Tibial nerve (tissue), 4 donors: Measurements from ENCODE around the gene TSPO.

ENCODE experiments used
- EP300 ChIP-seq, 2 donors: sonication (generic); formaldehyde crosslinking; IDR thresholded peaks; one replicate each; pipeline ENCODE4 v1.6.1; 2017; ENCODE audit warnings: antibody characterized with exemption in 2 of 2, mild to moderate bottlenecking in 1 of 2
- POLR2A ChIP-seq, 2 donors: fragments of 450-650 bp; IDR thresholded peaks; one replicate each; pipeline ENCODE4 v1.6.1; 2017; ENCODE audit warnings: antibody characterized with exemption in 2 of 2, mild to moderate bottlenecking in 2 of 2, moderate library complexity in 2 of 2
- TF ChIP-seq, protein P1 (sequence below), 5 experiments: fragments of 200-600 bp in 3 of 5; fragments of 450-650 bp in 2 of 5; sonication (generic) in 3 of 5; IDR thresholded peaks; one replicate each; pipeline ENCODE4 v1.5.1; 2016 to 2019; ENCODE audit warnings: antibody characterized with exemption in 5 of 5, mild to moderate bottlenecking in 3 of 5, moderate library complexity in 2 of 5

- TF ChIP-seq EP300 (IDR thresholded peaks at IDR 0.05) (no peak), POLR2A (IDR thresholded peaks at IDR 0.05) (no peak)
- TF ChIP-seq, protein P1, sequence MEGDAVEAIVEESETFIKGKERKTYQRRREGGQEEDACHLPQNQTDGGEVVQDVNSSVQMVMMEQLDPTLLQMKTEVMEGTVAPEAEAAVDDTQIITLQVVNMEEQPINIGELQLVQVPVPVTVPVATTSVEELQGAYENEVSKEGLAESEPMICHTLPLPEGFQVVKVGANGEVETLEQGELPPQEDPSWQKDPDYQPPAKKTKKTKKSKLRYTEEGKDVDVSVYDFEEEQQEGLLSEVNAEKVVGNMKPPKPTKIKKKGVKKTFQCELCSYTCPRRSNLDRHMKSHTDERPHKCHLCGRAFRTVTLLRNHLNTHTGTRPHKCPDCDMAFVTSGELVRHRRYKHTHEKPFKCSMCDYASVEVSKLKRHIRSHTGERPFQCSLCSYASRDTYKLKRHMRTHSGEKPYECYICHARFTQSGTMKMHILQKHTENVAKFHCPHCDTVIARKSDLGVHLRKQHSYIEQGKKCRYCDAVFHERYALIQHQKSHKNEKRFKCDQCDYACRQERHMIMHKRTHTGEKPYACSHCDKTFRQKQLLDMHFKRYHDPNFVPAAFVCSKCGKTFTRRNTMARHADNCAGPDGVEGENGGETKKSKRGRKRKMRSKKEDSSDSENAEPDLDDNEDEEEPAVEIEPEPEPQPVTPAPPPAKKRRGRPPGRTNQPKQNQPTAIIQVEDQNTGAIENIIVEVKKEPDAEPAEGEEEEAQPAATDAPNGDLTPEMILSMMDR (IDR thresholded peaks at IDR 0.05), result no peak
Measured at GRCh38 chr22:43106302-43106701, 45.1 kb upstream of the TSPO start.
